Measurements from ENCODE around the gene MIXL1.
"Not testable (repeated sequence)": the region's sequence is repeated elsewhere in the genome, so short reads cannot be mapped to it uniquely, and the experiment has no call there.

MIXL1 gene

DNA sequence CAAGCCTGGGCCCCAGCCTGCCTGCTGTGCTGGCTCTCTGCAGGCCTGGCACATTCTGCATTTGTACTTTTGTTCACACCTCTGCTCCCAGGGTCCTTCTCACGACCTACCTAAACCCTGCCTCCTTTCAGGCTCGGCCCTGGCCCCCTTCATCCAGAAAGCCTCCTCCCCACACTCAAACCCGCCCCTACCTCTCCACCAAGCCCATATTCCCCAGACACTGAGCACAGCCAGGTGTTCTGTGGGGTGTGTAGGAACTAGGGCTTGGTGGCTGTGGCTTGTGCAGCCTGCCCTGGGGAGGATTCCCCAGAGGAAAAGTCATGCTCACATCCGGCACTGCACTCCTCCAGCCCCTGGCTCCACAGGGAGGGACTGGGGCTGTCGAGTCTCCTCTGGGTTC, 8.2 kb upstream of the MIXL1 start:
- DNase-seq (ENCODE audit: low read depth): no peak

DNA sequence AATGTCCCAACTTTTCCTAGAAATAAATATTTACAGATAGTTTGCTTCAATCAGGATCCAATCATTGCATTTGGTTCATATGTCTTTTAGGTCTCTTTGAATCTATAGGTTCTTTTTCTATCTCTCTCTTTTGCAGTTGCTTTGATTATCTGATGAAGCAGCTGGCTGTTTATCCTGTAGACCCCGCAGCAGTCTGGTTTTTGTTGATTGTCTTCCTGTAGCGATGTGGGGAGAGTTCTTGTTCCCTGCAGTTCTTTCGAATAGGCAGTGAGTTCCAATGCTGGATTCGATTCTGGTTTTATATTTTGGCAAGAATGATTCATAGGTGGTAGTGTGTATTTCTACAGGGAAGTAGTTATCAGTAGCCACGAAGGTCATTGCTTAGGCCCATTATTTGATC, 7.4 kb upstream of the MIXL1 start:
- DNase-seq (ENCODE audit: low read depth): no peak

DNA sequence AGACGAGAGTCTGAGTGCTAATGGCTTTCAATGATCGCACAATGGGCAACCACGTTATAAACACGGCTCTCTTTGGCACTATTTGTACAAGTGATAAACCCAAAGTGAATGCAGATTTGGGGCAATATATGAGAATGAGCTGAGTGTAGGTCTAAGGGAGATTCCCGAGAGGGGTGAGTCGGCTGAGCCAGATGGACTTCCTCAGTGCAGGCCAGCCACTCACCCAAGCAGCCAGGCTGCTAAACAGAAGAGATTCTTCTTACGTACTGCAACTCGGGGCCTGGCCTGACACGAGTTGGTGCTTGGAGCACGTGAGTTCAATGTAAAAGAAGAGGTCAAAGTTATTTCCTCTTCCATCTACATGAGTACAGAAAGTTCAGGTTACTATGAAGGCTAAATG, 6.2 kb upstream of the MIXL1 start:
- no peak for DNase-seq (ENCODE audit: low read depth)

DNA sequence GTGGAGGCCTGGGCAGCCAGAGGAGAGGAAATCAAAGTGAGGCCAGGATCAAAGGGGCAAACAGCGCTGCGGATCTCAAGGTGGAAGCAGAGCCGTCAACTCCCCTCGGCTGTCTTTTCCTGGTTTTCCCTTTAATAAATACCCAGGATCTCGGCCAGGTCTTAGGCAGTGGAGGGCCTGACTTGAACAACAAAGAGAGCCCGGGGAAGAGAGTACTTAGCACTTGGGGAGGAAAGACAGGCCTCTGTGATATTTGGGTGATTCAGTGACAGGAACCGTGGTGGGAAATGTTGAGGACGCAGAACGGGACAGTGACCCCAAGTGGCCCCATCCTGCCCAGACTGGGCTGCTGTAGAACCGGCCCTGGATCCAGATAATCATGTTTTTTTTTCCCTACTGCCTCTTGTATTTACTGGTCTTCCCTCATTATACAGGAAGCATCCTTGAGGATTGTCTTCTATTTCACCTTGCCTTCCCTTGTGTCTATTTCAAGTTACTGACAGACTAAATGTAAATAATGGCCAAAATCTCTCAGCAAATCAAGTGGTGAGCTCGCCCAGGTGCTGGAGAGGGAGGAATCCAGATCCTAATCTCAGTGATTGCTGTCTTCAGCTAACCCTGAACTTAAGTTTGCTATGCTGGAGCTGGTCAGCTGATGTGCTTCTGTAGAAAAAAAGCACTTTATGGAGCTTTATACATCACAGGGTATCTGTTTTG, 2.8 kb upstream of the MIXL1 start:
- DNase-seq (ENCODE audit: low read depth): no peak

DNA sequence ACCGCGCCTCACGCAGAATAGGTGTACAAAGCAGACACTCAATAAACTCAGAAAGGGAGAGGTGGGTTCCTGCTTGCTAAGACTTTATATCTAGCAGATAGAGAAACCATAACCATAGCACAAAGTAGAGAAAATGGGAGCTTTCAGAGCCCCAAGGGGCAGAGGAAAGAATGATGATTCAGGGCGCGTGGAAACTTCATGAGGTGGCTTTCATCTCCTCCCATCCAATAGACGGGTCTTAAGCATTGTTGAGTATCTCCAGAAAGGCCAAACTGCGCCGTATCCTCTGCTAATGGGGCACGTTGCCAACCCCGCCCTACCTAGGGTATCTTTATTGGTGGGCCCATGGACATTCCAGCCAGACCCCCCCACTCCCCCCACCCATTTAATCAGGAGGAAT, 778 bp upstream of the MIXL1 start:
- no peak for DNase-seq (ENCODE audit: low read depth)

DNA sequence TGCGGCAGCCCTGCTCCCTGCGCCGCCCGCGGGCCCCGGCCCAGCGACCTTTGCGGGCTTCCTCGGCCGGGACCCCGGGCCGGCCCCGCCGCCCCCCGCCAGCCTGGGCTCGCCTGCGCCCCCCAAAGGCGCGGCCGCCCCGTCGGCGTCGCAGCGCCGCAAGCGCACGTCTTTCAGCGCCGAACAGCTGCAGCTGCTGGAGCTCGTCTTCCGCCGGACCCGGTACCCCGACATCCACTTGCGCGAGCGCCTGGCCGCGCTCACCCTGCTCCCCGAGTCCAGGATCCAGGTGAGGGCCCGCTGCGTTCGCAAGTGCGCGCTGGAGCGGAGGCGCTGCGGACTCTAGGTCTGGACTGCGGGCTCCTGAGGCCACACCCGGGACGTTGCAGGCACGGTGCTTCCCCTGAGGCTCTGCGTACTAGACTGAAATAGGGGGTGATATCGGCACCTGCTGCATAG, 351 bp downstream of the MIXL1 start:
- no peak for DNase-seq (ENCODE audit: low read depth)

DNA sequence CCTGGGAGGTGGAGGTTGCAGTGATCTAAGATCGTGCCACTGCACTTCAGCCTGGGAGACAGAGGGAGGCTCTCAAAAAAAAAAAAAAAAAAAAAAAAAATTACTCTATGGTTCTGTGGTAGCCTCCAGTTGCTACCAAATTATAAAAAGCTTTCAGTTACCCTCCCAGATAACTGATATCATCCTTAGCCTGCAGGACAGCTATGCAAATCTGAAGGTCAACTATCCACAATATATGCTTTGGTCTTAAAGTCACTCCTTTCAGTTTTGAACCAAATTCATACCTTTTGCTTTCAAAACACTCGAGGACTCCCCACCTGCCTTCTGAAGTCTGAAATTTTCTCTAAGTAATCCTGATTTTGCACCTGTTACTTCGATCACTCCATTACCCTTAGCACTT, 3.1 kb downstream of the MIXL1 start:
- DNase-seq (ENCODE audit: low read depth): no peak

DNA sequence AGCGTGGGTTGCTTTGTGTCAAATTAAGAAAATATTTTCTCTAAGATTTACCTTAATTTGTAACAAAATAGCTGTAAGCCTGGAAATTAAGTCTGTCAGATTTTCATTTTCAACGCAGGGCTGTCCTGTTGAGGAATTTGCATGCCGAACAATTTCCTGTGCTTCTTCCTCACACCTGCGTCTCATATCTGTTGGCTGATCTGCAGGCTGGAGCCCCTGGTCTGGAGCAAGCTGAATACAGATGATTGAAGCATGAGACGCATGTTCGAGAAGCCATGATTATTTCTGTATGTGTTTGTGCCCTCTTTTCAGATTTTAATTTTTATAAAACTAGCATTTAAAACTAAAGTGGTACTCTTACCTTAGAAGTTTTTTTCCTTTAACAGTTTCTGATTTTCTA, 9.8 kb downstream of the MIXL1 start:
- no peak for DNase-seq (ENCODE audit: low read depth)

DNA sequence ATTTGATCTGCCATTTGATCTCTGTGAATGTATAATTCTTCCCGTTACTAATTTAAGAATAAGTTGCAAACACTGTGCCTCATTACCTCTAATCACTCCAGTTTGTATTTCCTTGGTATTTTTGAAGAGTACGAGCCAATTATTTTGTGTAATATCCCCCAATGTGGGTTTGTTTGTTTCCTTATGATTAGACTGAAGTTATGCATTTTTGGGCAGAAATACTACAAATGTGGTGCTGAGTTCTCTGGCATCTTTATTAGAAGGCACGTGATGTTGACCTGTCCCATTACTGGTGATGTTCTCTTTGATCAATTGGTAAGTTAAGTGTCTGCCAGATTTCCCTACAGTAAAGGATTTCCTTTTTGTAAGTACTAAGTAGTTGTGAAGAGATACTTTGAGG, 10.3 kb downstream of the MIXL1 start:
- no peak for DNase-seq (ENCODE audit: low read depth)

DNA sequence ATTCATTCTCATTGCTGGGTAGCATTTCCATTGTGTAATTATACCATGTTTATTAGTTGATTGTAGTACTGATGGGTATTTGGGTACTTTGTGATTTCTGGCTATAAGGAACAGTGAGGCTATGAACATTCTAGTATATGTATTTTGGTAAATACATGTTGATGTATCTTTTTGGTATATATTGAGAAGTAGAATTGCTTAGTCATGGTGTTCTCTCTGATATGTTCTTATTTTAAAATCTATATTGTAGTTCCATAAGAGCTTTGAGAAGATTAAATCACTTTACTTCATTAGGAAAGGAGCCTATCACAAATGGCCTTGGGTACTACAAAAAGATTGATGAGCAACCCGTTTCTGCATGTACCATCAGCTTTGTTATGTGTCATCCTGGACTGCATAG, 13.4 kb downstream of the MIXL1 start:
- no peak for DNase-seq (ENCODE audit: low read depth)

DNA sequence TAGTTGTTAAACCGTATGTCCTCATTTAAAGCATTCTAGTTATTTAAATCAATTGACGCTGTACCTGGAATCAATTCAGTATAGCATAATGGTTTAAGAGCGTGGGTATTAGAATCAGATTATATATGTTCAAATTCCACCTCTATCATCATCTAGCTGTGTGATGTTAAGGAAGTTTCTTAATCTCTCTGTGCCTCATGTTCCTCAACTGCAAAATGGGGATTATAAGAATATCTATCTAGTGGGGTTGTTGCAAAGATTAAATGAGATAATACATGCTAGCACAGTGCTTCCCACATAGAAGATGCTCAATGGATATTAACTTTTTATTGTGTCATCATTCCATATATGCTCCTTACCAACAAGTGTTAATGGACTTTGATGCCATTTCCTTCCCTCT, 16.0 kb downstream of the MIXL1 start:
- DNase-seq (ENCODE audit: low read depth): no peak

DNA sequence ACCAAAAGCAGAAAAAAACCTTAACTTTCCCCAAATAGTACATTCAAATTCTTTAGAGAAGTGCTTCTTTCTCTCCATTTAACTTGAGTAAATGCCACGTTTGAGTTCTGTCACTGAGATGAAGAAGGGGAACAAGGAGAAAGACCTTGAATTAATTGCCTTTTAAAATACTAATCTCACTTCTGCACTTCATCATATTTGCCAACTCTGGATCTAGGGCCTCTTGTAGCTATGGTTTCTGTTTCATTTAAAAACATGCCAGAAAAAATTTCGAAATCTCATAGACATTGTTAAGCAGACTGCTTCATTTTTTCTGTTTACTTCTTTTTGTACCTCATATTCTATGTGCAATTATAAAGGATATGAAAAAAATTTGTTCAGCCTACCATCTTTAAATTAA, 24.6 kb downstream of the MIXL1 start:
- no peak for DNase-seq (ENCODE audit: low read depth)

DNA sequence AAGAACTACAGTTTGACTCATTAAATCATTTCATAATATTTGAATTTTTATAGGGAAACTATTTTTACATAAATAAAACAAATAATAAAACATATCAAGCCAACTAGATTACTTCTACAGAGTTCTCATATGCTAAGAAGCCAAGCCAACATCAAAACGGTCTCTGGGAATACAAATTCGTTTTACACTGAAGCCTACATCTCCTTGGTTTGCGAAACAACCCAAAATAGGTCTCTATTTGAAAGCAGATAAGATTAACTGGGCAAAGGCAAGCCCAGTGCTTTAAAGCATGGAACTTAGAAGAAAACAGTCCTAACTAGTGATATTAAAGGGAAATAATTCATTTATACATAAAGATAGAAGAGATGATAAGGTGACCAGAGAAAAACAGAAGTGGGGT, 25.3 kb downstream of the MIXL1 start:
- no peak for DNase-seq (ENCODE audit: low read depth)

DNA sequence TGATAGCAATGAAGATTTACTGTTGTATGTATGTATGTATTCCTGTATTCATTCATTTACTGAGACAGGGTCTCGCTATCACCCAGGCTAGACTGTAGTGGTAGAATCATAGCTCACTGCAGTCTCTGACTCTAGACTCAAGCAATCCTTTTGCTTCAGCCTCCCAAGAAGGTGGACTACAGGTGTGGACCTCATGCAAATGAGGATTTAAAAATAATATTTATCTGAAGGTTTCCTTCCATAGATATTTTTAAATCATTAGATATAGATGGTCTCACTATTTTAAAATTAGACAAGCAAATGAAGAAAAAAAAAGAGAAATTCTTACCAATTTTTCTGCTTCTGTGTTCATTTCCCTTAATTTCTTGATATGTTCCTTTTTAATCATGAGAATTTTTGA, 27.0 kb downstream of the MIXL1 start:
- DNase-seq (ENCODE audit: low read depth): no peak

DNA sequence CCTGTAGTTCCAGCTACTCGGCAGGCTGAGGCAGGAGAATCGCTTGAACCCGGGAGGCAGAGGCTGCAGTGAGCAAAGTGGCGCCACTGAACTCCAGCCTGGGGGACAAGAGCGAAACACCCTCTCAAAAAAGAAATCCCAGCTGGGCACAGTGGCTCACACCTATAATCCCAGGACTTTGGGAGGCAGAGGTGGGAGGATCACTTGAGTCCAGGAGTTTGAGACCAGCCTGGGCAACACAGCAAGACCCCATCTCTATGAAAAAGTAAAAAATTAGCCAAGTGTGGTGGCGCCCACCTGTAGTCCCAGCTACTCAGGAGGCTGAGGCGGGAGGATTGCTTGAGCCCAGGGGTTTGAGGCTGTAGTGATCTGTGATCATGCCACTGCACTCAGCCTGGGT, 29.4 kb downstream of the MIXL1 start:
- not testable (repeated sequence) for DNase-seq (ENCODE audit: low read depth)

DNA sequence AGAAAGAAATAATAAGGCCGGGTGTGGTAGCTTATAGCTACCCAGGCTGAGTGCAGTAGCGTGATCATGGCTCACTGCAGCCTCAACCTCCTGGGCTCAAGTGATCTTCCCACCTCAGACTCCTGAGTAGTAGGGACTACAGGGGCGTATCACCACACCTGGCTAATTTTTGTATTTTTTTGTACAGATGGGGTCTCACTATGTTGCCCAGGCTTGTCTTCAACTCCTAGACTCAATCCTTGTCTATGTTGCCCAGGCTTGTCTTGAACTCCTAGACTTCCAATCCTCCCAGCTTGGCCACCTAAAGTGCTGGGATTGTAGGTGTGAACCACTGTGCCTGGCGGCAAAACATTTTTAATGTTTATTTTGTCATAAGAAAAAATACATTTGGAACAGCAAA, 30.5 kb downstream of the MIXL1 start:
- no peak for DNase-seq (ENCODE audit: low read depth)

DNA sequence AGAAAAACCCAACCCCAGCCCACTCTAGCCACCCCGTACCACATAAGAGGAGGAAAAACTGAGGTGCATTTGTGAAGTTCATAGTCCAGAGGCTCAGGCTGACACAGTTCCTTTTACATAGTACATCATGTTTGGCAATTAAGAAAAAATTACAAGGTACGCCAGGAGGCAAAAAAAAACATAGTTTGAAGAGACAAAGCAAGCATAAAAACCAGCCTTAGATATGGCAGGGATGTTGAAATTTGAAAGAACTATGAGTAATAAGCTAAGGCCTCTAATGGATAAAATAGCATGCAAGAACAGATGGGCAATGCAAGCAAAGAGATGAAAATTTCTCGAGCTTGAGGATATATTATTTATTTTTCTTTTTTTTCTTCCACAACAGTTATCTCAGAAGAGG, 31.9 kb downstream of the MIXL1 start:
- no peak for DNase-seq (ENCODE audit: low read depth)

DNA sequence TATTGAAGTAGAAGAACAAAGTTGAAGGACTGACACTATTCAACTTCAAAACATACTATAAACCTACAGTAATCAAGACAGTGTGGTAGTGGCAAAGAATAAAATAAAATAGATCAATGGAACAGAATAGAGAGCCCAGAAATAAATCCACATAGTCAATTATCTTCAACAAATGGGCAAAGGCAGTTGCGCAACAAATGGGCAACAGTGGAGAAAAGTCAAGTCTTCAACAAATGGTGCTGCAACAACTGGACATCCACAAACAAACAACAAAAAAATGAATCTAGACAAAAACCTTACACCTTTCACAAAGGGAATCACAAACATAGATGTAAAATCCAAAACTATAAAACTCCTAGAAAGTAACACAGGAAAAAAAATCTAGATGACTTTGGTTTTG, 38.4 kb downstream of the MIXL1 start:
- no peak for DNase-seq (ENCODE audit: low read depth)

DNA sequence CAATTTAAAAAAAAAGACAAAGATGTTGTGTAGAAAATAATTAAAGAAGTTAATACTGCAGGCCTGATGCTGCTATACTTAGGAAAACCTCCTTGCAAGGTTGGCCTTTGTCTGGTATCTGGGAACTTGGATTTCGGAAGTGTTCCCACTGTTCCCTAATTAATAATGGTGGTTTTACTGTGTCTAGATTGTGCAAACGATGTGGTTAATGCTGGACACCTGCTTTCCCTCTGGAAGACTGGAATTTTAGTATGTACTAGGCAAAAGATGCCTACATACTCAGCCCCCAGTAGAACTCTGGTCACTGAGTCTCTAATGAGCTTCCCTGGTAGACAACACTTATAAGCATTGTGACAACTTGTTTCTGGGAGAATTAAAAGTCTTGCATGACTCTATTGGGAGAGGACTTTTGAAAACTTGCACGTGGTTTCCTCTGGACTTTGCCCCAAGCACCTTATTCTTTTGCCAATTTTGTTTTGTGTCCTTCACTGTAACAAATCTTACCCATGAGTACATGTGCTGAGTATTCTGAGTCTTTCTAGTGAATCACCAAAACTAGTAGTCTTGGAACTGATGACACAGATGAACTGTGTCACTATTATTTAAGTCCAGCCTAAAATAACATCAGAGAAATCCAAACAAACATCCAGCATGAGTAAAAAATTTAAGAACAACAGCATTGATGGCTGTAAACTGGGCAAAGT, 45.1 kb downstream of the MIXL1 start:
- DNase-seq (ENCODE audit: low read depth): no peak

DNA sequence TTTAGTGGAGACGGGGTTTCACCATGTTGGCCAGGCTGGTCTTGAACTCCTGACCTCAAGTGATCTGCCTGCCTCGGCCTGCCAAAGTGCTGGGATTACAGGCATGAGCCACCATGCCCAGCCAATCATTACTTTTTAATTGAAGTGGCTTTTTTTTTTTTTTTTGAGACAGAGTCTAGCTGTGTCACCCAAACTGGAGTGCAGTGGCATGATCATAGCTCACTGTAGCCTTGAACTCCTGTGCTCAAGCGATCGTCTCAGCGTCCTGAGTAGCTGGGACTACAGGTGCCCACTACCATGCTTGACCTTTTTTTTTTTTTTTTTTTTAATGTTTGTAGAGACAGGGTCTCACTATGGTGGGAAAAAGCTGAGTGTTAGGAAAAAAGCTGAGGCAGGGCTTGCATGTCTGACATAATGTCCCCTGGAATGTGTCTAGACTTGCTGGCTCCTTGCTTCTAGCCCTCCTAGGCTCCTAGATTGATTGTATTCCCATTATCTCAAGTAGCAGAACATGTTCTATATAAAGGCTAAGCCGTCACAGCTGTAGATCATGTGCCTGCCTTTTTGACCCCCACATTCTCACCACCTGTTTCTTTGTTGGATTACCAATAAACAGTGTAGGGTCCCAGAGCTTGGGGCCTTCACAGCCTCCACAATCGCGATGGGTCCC, 48.9 kb downstream of the MIXL1 start:
- DNase-seq (ENCODE audit: low read depth): not testable (repeated sequence)

DNA sequence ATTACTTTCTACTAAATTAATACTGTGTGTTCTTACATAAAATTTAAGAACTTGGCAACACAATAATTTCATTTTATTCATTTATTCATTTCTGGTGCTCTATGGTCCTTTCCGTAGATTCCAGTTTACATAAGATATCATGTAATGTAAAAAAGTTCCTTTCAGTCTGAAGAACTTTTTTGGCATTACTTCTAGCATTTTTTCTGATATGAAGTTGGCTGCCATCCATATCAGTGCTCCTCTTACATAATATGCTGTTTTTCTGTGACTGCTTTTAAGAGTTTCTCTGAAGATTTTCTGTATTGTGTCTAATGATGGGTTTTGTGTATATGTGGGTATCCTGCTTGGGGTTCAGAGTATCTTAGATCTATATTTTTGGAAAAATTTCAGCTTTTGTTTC, 50.7 kb downstream of the MIXL1 start:
- no peak for DNase-seq (ENCODE audit: low read depth)

DNA sequence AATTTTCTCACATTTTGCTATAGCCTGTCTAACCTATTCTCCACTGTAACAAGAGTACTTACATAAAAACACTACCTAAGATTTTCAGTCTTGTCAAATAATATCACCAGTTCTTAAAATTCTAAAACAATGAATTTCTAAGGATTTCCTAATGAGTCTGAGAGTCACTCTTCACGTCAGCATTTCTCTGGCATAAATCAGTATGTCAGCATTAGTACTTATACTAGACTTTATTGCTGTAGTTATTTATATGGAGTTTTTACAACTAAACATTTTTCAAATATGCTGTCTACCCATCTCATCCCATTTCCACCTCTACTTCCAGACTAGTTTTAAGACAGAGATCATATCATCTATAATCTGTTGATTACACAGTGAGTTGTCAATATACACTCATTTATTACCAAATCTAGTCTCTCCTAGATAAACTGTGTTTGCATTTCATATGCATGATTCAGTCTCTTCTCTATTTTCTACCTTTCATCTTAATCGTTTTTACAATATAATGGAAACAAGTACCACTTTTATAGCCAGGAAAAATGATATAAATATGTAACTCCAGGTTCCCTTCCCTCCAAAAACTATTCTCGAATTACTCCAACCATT, 52.7 kb downstream of the MIXL1 start:
- DNase-seq (ENCODE audit: low read depth): no peak

All from activated T-cell treated with anti-CD3 and anti-CD28 coated beads for 1 hour (primary cell).